HG03378 (cell line): Measurements from ENCODE around the gene CHTF18.
A peak's percentile ranks its signal among the peaks of the same experiment; 100 is the strongest.
"Not testable (repeated sequence)": the region's sequence is repeated elsewhere in the genome, so short reads cannot be mapped to it uniquely, and the experiment has no call there.

ENCODE experiments used
- ATAC-seq: cut with Tn5 transposase; IDR thresholded peaks from one replicate; pipeline ENCODE4 v1.9.1; 2021; ENCODE audit warnings: mild to moderate bottlenecking, moderate library complexity; ENCODE audit not compliant: unreplicated experiment

Gene CHTF18

GRCh38 chr16:774086-775001, 14.1 kb upstream of the CHTF18 start:
- ATAC-seq: no peak

GRCh38 chr16:775236-775796, 13.1 kb upstream of the CHTF18 start:
- no peak for ATAC-seq

- not testable (repeated sequence) for ATAC-seq
Observed at GRCh38 chr16:776298-776697, 12.1 kb upstream of the CHTF18 start.

- ATAC-seq: no peak
Observed at GRCh38 chr16:776824-777223, 11.6 kb upstream of the CHTF18 start.

GRCh38 chr16:777826-778225, 10.6 kb upstream of the CHTF18 start:
- ATAC-seq: no peak

GRCh38 chr16:778447-778846, 10.0 kb upstream of the CHTF18 start:
- ATAC-seq: no peak

- no peak for ATAC-seq
Observed at GRCh38 chr16:778909-779527, 9.4 kb upstream of the CHTF18 start.

- no peak for ATAC-seq
Observed at GRCh38 chr16:779561-779960, 8.9 kb upstream of the CHTF18 start.

- ATAC-seq: no peak
Observed at GRCh38 chr16:780296-780695, 8.1 kb upstream of the CHTF18 start.

- ATAC-seq: no peak
Observed at GRCh38 chr16:781346-782010, 6.9 kb upstream of the CHTF18 start.

GRCh38 chr16:782258-782657, 6.2 kb upstream of the CHTF18 start:
- ATAC-seq: no peak

GRCh38 chr16:782766-783403, 5.5 kb upstream of the CHTF18 start:
- no peak for ATAC-seq

- ATAC-seq: no peak
Observed at GRCh38 chr16:783404-784161, 4.8 kb upstream of the CHTF18 start.

GRCh38 chr16:784431-784830, 4.0 kb upstream of the CHTF18 start:
- no peak for ATAC-seq

- no peak for ATAC-seq
Observed at GRCh38 chr16:785563-786535, 2.6 kb upstream of the CHTF18 start.

- no peak for ATAC-seq
Observed at GRCh38 chr16:787321-787966, 976 bp upstream of the CHTF18 start.

- peak; percentile 15 for ATAC-seq
Observed at GRCh38 chr16:787978-788398, 432 bp upstream of the CHTF18 start, which contains the start of gene RPUSD1. TSS of gene RPUSD1 (minus strand) at chr16:788381. CDS start at chr16:787737, 644 bp downstream.

GRCh38 chr16:789191-789850, 901 bp downstream of the CHTF18 start:
- ATAC-seq: no peak
